Tibial nerve (tissue), 4 donors: ENCODE results near the gene WNT9A.

Source experiments
- EP300 ChIP-seq, 2 donors: sonication (generic); formaldehyde crosslinking; IDR thresholded peaks; one replicate each; pipeline ENCODE4 v1.6.1; 2017; ENCODE audit warnings: antibody characterized with exemption in 2 of 2, mild to moderate bottlenecking in 1 of 2
- POLR2A ChIP-seq, 2 donors: fragments of 450-650 bp; IDR thresholded peaks; one replicate each; pipeline ENCODE4 v1.6.1; 2017; ENCODE audit warnings: antibody characterized with exemption in 2 of 2, mild to moderate bottlenecking in 2 of 2, moderate library complexity in 2 of 2
- TF ChIP-seq, protein P1 (sequence below), 5 experiments: fragments of 200-600 bp in 3 of 5; fragments of 450-650 bp in 2 of 5; sonication (generic) in 3 of 5; IDR thresholded peaks; one replicate each; pipeline ENCODE4 v1.5.1; 2016 to 2019; ENCODE audit warnings: antibody characterized with exemption in 5 of 5, mild to moderate bottlenecking in 3 of 5, moderate library complexity in 2 of 5

DNA sequence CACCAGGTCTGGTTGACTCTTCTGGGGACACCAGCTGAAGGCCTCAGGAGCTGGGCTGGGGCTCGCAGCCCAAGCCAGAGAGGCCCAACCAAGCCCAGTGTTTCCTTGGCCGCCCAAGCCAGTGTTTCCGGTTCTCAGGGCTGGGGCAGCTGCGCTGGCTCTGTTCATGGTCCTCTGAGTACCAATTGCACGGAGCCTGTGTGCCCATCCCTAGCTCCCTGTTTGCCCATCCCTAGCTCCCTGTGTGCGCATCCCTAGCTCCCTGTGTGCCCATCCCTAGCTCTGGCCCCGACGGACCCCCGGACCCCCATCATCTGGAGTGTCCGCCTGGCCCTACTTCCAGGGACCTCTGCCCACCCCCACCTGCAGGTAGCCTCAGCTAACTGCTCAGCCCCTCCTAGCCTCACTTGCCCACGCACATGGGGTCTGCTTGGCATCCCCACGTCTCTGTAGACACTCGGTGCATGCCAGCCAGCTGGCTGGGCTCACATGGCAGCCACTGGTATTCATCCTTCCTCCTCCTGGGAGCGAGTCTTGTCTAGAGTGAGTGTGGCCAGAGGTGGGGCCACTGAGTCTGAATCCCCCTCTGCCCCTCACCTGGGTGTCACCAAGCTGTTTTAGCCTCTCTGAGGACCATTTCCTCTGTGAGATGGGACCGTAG lies 64.0 kb downstream of the WNT9A start:
- TF ChIP-seq, protein P1, sequence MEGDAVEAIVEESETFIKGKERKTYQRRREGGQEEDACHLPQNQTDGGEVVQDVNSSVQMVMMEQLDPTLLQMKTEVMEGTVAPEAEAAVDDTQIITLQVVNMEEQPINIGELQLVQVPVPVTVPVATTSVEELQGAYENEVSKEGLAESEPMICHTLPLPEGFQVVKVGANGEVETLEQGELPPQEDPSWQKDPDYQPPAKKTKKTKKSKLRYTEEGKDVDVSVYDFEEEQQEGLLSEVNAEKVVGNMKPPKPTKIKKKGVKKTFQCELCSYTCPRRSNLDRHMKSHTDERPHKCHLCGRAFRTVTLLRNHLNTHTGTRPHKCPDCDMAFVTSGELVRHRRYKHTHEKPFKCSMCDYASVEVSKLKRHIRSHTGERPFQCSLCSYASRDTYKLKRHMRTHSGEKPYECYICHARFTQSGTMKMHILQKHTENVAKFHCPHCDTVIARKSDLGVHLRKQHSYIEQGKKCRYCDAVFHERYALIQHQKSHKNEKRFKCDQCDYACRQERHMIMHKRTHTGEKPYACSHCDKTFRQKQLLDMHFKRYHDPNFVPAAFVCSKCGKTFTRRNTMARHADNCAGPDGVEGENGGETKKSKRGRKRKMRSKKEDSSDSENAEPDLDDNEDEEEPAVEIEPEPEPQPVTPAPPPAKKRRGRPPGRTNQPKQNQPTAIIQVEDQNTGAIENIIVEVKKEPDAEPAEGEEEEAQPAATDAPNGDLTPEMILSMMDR (IDR thresholded peaks at IDR 0.05) = no peak
- TF ChIP-seq POLR2A (IDR thresholded peaks at IDR 0.05) (no peak), EP300 (IDR thresholded peaks at IDR 0.05) (no peak)
